GM18498 (cell line): ENCODE results near the gene HOXB6.

Experiments
- ATAC-seq: cut with Tn5 transposase; IDR thresholded peaks from one replicate; pipeline ENCODE4 v1.9.1; 2021; ENCODE audit warnings: mild to moderate bottlenecking, moderate library complexity; ENCODE audit not compliant: unreplicated experiment

The HOXB6 gene

DNA sequence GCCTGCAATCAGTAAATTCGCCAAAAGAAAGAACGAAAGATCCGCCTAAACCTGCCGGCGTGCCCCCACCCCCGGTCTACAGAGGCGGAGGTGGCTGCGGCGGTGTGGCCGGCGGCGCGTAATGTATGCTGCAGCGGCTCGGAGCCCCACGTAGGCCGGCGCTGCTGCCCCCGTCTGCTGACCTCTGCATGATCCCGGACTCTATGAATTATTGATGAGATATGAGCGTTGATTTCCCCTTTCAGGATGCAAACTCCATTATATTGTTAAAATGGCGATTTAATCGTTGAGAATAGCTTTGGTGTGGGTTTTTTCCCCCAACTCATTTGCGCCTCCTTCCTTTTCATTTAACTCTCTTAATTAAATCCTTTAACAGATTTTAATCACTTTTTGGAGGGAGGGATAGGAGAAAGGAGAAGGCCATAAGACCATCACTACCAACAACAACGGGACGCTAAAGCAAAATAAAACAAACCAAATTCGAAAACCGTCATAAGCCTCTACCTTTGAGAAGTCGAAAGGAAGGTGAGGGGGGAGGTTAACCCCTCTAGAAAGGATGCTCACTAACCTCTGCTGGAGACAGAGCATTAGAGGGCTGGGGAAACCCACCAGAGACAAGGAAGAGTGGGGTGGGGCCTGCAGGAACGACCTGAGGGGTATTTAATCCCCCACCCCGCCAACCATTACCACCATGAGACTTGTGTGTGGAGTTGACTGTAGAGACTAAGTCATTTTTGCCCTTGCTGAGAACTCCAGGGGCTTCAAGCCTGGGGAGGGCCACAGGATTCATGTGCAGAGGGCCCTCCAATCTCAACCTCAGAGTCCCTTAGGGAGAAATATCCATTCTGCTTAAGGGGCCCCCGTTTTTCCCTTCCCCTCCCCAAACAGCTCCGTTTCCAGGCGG, 18.2 kb downstream of the HOXB6 start:
- no peak for ATAC-seq

DNA sequence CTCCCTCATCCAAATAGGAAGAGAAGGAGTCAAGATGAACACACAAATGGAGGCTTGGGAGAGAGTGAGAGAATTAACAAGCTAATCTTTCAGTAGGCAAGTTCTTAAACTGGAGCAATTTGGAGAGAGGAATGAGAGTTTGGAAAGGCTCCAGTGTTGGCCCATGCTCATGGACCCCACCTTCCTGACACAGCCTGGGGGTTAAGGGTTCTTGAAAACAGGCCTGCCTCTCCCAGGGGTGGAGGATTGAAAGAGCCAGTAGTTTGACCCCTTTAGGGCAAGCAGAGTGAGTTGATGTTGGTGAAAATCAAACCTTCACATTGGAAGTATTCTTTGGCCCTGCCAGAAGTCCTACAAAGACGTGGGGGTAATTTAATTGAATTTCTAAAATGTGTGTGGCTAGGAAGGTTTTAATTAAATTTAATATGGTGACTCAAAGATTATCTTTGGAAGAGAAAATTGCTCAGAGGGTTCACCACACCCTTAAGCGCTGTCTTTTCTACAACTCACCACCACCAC, 20.5 kb downstream of the HOXB6 start:
- ATAC-seq: no peak

DNA sequence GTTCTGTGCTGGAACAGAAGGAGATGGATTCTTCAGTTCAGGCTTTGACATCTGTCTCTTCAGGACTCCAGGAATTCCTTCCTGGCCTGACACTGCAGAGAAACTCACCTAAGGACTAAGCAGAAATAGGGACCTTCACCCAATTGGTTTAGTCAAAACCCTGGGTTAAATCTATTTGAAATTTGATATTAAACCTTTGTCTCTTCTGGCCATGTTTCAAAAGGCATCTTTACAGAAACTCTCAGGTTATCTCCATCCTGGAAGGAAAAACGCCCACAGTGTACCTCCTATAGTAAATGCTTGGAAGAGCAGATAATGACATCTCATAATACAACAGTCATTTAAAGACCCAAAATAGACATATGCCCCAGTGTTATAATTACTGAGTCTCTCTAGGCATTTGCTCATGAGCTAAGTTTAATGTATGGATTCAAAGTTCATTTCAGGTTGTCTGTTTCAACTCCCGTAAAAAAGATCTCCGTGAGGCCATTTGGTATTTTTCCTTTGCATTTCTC, 21.0 kb downstream of the HOXB6 start:
- ATAC-seq: no peak

DNA sequence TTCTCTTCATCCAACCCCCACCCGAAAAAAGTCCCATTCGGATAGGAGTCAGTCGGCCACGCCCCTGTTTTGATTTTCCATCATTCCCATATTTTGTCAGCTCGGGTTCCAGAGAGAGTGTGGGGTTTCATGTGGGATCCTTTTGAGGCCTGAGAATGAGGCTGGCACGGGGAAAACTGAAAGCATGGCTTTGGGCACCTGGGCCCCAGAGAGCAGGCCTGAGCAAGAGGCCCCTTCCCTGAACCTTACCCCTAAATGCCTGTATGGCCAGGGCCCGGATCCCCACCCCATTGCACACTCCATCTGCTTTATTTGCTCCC, 22.1 kb downstream of the HOXB6 start:
- no peak for ATAC-seq

DNA sequence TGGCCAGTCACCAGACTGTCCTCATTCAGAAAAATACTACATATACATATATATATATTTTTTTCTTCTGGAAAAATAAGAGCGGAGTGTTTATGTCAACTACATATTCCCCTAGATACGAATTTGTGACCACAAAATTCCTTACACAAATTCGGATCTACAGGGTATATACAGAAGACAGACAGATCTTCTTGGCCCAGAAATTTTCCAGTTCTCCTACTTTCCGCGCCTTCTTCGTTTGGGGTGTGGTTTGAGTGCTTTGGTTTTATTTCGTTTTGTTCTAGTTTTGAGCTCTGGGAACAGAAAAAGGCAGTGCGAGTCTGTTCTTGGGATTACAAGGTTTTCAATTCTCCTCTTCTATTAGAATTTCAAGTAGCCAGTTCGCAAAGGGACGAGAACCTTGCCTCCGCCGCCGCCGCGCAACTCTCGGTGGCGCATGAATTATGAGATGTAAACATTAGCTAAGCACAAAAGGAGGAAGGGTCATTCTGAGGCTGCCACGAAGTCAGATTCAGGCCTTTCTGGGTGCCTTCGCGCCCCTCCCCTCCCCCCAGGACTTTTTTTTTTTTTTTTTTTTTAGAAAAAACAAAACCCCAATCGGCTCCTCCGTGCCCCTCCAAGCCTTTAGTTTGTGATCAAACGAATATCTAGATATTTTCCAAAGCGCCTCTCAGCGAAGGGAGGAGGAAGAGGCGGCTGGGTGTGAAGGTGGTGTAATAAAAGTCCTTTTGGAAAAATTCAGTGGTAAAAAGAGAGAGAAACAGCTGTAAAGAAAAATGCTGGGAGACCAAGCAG, 24.8 kb downstream of the HOXB6 start:
- ATAC-seq: no peak

DNA sequence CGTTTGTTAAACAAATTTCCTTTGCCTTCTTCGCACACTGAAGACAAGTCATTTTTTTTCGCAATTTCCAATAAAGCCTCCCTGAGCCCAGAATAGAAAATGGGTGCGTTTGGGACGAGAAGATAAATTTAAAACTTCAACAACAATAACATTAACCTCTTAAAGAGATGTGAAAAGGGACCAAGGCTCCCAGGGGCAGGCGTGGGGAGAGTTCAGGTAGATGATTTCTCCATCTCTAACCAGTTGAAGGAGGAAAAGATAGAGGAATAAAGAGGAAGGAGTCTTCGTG, 25.4 kb downstream of the HOXB6 start:
- no peak for ATAC-seq

DNA sequence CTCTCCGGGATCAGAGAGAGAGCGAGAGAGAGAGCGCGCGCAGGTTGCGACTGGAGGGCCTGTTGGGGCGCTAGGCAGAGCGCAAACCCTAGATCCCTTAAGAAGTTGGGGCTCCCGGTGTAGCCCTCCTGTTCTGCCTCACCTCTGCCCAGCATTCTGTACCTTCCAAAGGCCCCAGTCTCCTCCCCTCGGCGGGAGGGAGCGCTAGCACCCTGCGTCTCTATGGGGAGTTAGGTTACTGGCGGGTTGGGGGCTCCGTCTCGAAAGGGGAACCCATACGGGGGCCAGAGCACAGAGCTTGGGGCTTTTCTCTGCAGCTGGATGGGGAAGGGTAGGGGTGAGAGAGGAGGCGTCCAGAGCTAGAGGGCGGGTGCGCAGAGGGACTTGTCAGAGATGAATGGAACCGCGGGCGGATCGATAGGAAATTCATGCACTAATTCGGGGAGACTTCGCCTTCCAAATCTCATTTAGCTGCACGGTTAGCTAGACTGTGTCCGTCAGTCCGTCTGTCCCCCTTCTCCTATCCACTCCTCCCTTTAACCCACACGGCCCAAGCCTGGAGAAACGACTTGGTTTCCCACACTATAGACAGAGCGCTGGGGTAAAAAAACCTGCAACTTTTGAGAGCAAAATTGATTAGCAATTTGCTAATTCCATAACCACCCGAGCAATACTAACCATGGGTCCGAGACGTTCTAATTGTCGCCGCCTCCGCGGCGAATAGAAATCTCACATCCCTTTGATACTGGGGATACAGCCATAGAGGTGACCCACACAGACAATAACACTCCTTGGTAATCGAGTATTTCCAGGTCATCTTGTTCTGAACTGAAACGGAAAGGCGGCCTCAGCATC, 25.9 kb downstream of the HOXB6 start:
- ATAC-seq: peak; percentile 37

DNA sequence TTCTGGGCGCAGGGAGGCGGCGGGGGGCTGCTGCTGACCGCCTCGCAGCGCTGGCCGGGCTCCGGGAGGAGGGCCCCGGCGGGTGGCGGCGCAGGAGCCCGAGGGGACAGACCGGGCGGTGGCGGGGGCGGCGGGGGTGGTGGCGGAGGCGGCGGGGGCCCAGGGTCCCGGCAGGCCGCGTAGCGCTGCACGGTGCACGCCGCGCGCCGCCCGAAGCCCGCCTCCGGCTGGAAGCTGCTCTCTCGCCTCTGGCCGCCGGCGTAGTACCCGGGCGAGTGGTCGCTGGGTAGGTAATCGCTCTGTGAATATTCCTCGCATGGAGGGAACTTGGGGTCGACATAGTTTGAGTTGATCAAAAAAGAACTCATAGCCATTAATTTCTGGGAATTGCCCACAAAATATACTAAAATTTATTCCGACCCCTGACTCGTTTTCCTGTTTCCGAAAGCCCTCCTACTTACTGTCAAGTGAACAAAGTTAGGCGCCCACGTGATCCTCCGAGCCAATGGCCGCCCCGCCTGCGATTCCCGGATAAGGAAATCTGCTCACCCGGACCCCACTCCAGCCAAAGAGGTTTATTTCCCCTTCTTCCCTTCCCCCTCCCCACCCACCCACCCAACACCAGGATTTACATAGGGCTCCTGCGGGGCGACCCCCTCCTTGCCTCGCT, 26.7 kb downstream of the HOXB6 start, which contains the start of gene HOXB4:
Gene HOXB4, minus strand, starts transcription at position 405 of the 670 bp plus-strand sequence. Its CDS starts 31 bp downstream, at position 374.
- ATAC-seq: peak; percentile 57

DNA sequence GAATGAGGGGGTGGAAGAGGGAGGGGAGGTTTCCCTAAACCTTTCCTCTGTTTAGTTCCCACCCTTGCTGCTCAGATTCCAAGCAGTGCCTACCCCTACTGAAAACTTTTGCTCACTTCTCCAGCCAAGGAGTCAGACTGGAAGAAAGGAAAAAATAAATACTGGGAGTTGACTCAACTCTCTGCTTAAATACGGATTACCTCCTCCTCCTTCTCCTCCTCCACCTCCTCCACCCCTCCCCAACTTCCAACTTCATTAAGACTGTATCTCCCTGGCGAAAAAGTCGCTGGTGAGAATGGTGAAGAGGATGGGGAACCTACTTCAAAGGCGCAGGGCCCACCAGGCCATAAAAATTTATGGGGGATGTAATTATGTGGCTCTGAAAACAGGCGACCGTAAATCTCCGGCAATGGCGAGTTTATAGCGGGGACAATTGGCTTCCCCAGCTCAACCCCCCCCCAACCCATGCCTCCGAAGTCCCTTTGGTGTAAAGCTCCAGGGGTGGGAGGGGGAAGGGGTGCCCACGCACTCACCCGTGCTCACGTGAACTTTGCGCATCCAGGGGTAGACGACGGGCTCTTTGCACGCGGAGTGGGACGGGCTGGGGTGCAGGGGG, 27.3 kb downstream of the HOXB6 start:
- ATAC-seq: no peak

DNA sequence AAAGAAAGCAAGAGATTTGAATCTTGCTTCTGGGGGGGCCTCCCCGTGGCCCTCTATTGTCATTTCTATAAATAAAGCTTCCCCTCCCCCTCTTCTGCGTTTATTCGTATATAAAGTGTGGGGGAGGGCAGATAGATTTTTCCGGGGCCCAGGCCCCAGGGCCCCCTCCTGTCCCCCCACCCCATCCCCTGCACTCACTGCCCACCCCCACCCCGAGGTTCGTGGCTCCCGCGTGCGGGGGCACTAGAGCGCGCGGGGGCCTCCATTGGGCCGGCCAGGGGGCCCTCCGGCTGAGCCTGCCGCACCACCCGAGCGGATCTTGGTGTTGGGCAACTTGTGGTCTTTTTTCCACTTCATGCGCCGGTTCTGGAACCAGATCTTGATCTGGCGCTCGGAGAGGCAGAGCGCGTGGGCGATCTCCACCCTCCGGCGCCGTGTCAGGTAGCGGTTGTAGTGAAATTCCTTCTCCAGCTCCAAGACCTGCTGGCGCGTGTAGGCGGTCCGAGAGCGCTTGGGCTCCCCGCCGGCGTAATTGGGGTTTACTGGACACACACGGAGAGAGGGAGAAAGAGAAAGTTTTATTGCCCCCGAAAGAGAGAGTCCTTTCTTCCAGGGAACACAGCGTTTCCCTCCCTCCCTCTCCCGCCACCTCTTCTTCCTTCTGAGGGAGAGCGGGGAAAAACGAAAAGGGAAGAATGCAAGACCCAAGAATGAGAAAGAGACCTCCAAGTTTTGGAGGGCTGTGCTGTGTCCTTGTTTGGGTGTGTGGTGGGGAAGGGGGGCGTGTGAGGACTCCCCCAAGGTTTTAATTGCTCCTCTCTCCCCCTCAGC, 28.1 kb downstream of the HOXB6 start:
- no peak for ATAC-seq

DNA sequence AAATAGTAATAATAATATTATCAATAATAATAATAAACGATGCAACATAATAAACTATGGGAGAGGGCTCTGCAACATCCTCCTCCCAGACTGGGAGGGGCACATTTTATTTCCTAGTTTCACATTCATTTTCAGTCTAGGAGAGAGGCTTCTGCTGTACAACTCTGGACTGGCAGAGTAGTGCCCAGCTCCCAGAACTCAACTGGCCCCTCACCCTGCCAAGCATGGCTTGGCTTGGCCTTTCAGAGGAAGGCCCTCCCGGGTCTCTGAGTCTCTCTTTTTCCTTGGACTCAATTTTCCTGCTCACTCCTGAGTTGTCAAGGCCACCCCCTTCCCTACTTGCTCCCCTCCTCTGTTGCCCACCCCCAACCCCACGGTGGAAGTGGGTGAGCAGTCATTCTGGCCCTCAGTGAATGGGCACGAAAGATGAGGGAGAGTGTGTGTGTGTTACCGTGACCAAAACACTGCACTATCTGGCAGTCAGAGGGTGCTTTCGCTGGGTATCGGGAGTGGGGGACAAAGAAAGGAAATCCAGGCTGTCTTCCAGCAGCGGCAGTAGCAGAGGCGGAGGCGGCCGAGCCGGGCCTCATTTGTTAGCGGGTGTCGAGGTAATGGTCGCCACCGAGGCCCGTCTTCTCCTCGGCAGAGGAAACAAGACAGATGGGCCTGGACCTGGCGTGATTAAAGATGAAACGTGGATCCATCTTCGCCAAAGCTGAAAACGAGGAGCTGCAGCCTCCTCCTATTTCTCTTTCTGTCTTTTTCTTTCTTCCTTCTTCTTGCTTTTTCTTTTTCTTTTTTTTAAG, 28.9 kb downstream of the HOXB6 start:
- no peak for ATAC-seq

DNA sequence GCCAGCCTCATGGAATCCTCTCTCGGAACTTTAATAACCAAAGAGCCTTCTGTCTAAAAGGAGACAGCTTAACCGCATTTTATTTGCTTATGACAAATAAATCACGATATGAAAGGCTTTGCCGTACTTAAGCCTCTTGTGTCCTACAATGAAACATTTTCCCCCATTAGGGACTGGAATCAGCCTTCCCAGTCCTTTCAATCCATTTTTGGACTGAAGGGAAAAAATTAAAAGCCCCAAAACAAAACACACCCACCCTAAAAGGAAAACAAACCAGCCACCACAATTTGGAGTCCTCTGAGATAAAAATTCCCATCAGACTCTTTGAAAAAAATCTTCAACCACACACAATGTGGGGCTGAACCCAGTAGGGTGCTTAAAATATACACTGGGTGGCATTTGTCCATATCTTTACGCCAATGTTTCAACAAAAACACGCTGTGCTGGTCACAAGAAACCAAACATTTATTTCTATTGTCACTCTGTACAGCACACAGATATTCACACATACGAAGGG, 29.7 kb downstream of the HOXB6 start:
- no peak for ATAC-seq

DNA sequence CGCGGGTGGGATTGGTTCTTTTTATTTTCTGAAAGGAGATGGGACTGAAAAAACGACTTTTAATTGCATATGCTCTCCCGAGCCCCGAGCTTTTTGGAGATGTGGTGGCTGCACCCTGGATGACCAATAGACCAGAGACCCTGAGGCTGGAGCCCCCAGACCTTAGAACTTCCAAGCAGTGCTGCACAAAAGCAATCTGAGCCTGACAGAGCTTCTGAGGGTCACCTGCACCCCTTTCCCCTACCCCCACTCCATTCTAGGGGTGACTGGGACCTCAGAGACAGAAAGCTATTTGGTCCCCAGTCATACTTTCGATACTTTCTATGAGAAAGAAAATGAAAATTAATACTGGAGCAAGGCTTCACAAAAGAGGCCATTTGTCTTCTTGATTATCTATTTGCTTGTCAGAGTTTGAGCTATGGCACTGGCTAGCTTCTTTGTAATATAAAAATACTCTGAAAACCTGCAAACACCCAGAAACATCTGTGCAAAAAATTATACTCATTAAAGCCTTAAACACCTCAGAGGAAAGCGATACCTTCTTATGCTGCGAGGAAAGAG, 30.2 kb downstream of the HOXB6 start:
- no peak for ATAC-seq

DNA sequence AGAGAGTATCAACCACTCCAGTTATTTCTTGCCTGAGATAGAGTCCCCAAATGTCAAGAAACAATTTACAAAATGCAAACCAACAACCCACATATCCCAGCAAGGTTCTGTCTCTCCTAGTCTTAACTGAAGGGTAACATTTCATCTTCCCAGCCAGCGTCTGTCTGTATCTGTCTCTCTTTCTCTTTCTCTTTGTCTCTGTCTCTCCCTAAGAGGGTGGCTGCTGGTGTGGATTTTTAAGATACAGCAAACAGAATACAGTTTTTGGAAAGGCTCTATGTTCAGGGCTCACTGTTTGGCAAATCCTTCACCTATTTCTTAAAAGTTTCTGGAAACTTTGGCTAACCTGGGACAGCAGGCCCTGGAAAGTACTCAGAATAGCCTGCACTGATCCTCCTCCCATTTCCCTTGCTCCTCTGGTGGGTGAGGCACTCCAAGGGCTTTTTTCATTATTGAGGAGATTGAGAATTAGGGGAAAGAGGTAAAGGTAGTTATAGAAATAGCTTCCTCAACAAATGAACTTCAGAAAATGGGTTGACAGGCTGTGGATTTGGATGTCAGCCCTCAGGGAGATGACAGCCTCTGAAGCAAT, 32.9 kb downstream of the HOXB6 start:
- ATAC-seq: no peak

DNA sequence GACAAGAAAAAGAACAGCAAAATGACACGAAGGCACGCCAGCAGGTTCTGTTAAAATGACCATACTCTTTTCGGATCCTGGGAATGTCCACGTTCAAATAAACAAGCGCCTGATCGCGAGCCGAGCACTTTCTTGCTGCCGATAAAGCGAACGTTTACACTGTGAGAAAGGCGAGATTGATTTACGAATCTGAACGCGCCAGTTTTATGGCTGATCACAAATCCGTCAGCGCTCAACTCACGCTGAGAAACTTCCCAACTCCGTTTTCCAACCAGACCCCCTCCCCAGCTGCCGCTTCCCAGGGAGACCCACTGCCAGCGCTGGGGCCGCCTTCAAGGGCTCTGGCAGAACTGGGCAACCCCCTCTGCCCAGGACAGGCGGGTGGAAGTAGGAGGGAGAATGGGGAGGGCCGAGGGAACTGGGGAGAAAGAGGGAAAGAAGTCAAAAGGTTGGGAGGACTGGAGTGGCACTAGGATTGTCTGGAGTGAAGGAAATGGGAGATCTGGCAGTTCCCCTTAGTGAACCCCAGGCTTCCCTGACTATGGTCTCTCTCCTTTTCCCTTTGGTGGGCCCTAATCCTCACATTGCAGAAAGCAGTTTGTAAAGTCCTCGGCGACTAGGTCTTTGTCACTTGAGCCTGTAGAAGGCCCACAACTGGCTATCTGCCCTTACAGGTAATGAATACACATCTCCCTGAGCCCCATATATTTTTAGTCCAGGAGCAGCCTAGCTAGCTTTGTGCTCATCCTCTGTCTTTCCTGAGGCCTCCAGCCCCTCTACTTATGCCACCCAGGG, 33.6 kb downstream of the HOXB6 start:
- no peak for ATAC-seq

DNA sequence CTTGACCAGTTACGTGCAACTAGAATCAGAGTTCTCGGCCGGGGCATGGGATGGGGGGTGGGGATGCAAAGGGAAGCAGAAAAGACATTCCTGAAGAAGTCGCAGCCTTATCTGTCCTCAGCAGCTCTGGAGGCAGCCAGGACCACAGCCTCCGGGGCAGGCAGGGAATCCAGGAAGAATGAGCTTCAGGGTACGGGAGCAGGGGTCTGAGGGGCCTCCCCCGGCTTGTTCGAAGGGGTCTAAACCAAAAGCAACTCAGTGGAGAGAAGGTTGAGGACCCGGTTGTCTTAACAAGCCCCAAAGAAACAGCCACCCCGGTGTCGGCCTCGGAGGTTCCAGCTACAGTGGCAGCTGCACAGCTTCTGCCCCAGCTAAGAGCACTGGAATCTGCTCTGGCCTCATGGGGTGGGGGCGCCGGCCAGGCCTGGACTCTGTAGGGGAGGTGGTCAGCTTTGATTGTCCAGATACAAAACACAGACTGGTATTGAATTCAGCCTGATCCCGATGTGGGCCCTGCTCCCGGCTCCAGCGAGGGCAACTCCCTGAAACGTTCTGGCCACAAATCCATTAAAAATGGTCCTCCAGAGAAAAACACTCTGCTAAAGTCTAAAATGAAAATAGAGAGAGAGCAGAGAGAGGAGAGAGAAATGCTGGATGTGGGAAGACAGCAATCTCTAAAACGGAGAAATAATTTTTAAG, 34.3 kb downstream of the HOXB6 start:
- no peak for ATAC-seq
